ENCODE data around the gene SART1.
"Not testable (repeated sequence)": the region's sequence is repeated elsewhere in the genome, so short reads cannot be mapped to it uniquely, and the experiment has no call there.

SART1 gene

GRCh38 chr11:65947603-65948125, 13.9 kb upstream of the SART1 start:
- in situ Hi-C loops (cut with MboI; ENCODE audit: low sequenced_read_pairs, unreplicated experiment): no loop called here
- DNase-seq (ENCODE audit: low spot score): no peak
- TF ChIP-seq CTCF (IDR thresholded peaks at IDR 0.05; ENCODE audit: borderline replicate concordance, control extremely low read depth, extremely low read depth, insufficient read depth, missing control alignments): no peak

GRCh38 chr11:65950711-65951110, 10.8 kb upstream of the SART1 start:
- in situ Hi-C loops (cut with MboI; ENCODE audit: low sequenced_read_pairs, unreplicated experiment); DNase-seq (ENCODE audit: low spot score): not testable (repeated sequence)

- DNase-seq (ENCODE audit: low spot score); in situ Hi-C loops (cut with MboI; ENCODE audit: low sequenced_read_pairs, unreplicated experiment): not testable (repeated sequence)
Measured at GRCh38 chr11:65951641-65952040, 9.9 kb upstream of the SART1 start.

GRCh38 chr11:65952052-65952521, 9.4 kb upstream of the SART1 start:
- in situ Hi-C loops (cut with MboI; ENCODE audit: low sequenced_read_pairs, unreplicated experiment): no loop called here
- TF ChIP-seq CTCF (IDR thresholded peaks at IDR 0.05; ENCODE audit: borderline replicate concordance, control extremely low read depth, extremely low read depth, insufficient read depth, missing control alignments): no peak
- no peak for DNase-seq (ENCODE audit: low spot score)

- in situ Hi-C loops (cut with MboI; ENCODE audit: low sequenced_read_pairs, unreplicated experiment): no loop called here
- no peak for TF ChIP-seq CTCF (IDR thresholded peaks at IDR 0.05; ENCODE audit: borderline replicate concordance, control extremely low read depth, extremely low read depth, insufficient read depth, missing control alignments)
Measured at GRCh38 chr11:65953471-65953870, 8.1 kb upstream of the SART1 start.

GRCh38 chr11:65954771-65955170, 6.8 kb upstream of the SART1 start:
- DNase-seq (ENCODE audit: low spot score): no peak
- no peak for TF ChIP-seq CTCF (IDR thresholded peaks at IDR 0.05; ENCODE audit: borderline replicate concordance, control extremely low read depth, extremely low read depth, insufficient read depth, missing control alignments)
- in situ Hi-C loops (cut with MboI; ENCODE audit: low sequenced_read_pairs, unreplicated experiment): no loop called here

More at GRCh38 chr11:65953471-65953870, 8.1 kb upstream of the SART1 start:
- no peak for DNase-seq (ENCODE audit: low spot score)

GRCh38 chr11:65958291-65958690, 3.2 kb upstream of the SART1 start:
- no peak for TF ChIP-seq CTCF (IDR thresholded peaks at IDR 0.05; ENCODE audit: borderline replicate concordance, control extremely low read depth, extremely low read depth, insufficient read depth, missing control alignments)
- DNase-seq (ENCODE audit: low spot score): no peak
- in situ Hi-C loops (cut with MboI; ENCODE audit: low sequenced_read_pairs, unreplicated experiment): no loop called here
